HCT116 (cell line): ENCODE data around the gene RXRA.

Experiments used
- ATF3 ChIP-seq: IDR thresholded peaks from 2 replicates; pipeline ENCODE4 v1.6.1; 2012
- CTCF ChIP-seq, 3 experiments: fragments of 200-600 bp in 1 of 3; sonication (generic) in 1 of 3; IDR thresholded peaks in 2 of 3; conservative IDR thresholded peaks in 1 of 3; 2 replicates each; pipeline ENCODE4 v1.5.1; 2012 to 2017; ENCODE audit warnings: low read depth in 2 of 3, low read length in 2 of 3, antibody characterized with exemption in 1 of 3, borderline replicate concordance in 1 of 3, control low read depth in 1 of 3, mild to moderate bottlenecking in 1 of 3, mixed read lengths in 1 of 3, mixed run types in 1 of 3, moderate library complexity in 1 of 3; ENCODE audit not compliant: insufficient read depth in 1 of 3
- FOSL1 ChIP-seq: IDR thresholded peaks from 2 replicates; pipeline ENCODE4 v1.6.1; 2012; ENCODE audit warnings: low read depth
- POLR2A ChIP-seq: IDR thresholded peaks from 2 replicates; pipeline ENCODE4 v1.7.0; 2011; ENCODE audit warnings: borderline replicate concordance; ENCODE audit not compliant: insufficient read depth, insufficient read length; ENCODE audit errors: extremely low read depth
- POLR2AphosphoS5 ChIP-seq: IDR thresholded peaks from 2 replicates; pipeline ENCODE4 v1.6.1; 2011; ENCODE audit warnings: mild to moderate bottlenecking, low read depth, low read length, moderate library complexity
- RAD21 ChIP-seq: IDR thresholded peaks from 2 replicates; pipeline ENCODE4 v1.6.1; 2012; ENCODE audit warnings: low read depth, mild to moderate bottlenecking
- REST ChIP-seq: IDR thresholded peaks from 2 replicates; pipeline ENCODE4 v1.6.1; 2012; ENCODE audit warnings: low read depth
- ZNF274 ChIP-seq: fragments of 200-500 bp; sonication (Bioruptor generic); IDR thresholded peaks from 2 replicates; pipeline ENCODE4 v1.6.1; 2014; ENCODE audit warnings: mild to moderate bottlenecking, low read depth, low read length, inconsistent platforms

- TF ChIP-seq POLR2A, result no peak
- no peak for TF ChIP-seq CTCF (IDR thresholded peaks at IDR 0.05 in 2 of 3, conservative IDR thresholded peaks at IDR 0.05 in 1 of 3; ENCODE audit: borderline replicate concordance in 1 of 3, insufficient read depth in 1 of 3, low read depth in 2 of 3, low read length in 2 of 3)
- no peak for TF ChIP-seq ZNF274
- no peak for TF ChIP-seq POLR2AphosphoS5
- TF ChIP-seq FOSL1, result no peak
- TF ChIP-seq REST, result no peak
- TF ChIP-seq RAD21, result no peak
- TF ChIP-seq ATF3, result no peak
Observed at GRCh38 chr9:134456756-134457305, 130.6 kb downstream of the RXRA start.
